Measurements from ENCODE around the gene NCAPG2.
"Not testable (repeated sequence)": the region's sequence is repeated elsewhere in the genome, so short reads cannot be mapped to it uniquely, and the experiment has no call there.

NCAPG2 gene

GRCh38 chr7:158684329-158684728 lies 20.3 kb downstream of the NCAPG2 start:
- TF ChIP-seq, protein P1, sequence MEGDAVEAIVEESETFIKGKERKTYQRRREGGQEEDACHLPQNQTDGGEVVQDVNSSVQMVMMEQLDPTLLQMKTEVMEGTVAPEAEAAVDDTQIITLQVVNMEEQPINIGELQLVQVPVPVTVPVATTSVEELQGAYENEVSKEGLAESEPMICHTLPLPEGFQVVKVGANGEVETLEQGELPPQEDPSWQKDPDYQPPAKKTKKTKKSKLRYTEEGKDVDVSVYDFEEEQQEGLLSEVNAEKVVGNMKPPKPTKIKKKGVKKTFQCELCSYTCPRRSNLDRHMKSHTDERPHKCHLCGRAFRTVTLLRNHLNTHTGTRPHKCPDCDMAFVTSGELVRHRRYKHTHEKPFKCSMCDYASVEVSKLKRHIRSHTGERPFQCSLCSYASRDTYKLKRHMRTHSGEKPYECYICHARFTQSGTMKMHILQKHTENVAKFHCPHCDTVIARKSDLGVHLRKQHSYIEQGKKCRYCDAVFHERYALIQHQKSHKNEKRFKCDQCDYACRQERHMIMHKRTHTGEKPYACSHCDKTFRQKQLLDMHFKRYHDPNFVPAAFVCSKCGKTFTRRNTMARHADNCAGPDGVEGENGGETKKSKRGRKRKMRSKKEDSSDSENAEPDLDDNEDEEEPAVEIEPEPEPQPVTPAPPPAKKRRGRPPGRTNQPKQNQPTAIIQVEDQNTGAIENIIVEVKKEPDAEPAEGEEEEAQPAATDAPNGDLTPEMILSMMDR (IDR thresholded peaks at IDR 0.05; ENCODE audit: low read depth, low read length): no peak
- H3K4me3 ChIP-seq (ENCODE audit: low read depth, low read length): no peak overlapping the region

DNA sequence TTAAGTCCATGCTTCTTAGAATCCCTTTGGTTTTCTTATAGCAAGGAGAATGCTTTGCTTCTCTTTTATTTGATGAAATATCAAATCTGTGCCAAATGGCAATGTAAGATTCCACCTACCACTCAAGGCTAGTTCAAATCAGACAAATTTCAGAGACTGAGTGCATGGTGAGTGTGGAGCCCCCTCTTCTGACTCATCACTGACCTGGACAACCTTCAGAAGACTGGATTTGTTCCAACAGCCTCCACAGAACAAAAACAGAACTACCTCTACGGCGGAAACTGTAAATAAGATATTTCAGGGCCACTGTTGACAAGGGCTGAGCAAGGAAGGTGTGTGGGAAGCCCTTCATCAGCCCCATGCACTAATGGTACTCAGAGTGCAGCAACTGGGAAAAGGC lies 21.1 kb downstream of the NCAPG2 start:
- no peak overlapping the region for H3K4me3 ChIP-seq (ENCODE audit: low read depth, low read length)
- TF ChIP-seq, protein P1 (IDR thresholded peaks at IDR 0.05; ENCODE audit: low read depth, low read length): no peak

GRCh38 chr7:158682456-158682855 lies 22.1 kb downstream of the NCAPG2 start:
- H3K4me3 ChIP-seq (ENCODE audit: low read depth, low read length): no peak overlapping the region
- TF ChIP-seq, protein P1 (IDR thresholded peaks at IDR 0.05; ENCODE audit: low read depth, low read length): no peak

GRCh38 chr7:158680754-158681153 lies 23.9 kb downstream of the NCAPG2 start:
- TF ChIP-seq, protein P1 (IDR thresholded peaks at IDR 0.05; ENCODE audit: low read depth, low read length): no peak
- H3K4me3 ChIP-seq (ENCODE audit: low read depth, low read length): no peak overlapping the region

DNA sequence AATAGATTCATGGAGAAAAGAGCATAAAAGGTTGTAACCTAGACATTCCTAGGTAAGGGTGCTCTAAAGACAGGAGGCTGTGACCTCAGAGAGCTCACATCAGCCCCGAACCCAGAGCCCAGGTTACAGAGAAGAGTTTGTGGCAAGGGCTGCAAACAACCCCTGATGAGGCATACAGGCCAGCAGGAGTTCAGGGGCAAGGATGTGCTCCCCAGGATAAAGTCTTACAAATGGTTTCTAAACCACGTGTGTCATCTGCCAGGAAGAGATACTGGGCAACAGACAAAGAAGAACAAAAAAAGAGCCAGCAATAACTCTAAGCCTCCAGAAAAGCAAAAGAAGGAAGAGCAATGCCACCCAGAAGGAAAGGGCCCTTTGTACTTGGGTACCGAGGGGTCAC lies 27.7 kb downstream of the NCAPG2 start:
- TF ChIP-seq, protein P1 (IDR thresholded peaks at IDR 0.05; ENCODE audit: low read depth, low read length): no peak
- H3K4me3 ChIP-seq (ENCODE audit: low read depth, low read length): no peak overlapping the region

DNA sequence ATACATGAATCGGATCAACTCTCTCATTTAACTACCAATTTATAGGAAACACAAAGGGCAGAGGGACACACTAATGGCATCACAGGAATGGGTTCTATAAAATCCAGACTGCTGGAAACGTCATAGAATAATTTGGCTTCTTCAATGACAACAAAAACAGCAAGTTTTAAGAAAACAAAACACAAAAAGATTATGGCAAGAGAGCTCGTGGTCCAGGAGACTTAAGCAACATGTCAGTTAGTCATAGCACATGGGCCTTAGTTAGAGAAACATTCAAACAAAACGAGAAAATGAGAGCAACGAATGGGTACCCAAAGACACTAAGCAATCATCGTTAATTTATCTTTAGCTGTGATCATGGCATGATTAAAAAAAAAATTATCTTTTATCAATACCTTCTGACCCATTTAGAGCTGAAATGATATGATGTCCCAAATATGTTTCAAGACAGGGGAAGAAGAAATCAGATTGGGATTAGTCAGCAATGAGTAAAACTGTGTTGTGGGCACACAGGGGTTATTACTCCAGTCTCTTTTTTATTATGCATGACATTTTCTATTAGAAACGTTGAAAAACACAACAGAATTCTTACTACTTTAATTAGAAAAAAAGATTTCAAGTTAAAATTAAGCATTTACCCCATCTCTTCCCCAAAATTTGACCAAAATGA lies 28.3 kb downstream of the NCAPG2 start:
- no peak overlapping the region for H3K4me3 ChIP-seq (ENCODE audit: low read depth, low read length)
- TF ChIP-seq, protein P1 (IDR thresholded peaks at IDR 0.05; ENCODE audit: low read depth, low read length): no peak

- TF ChIP-seq, protein P1 (IDR thresholded peaks at IDR 0.05; ENCODE audit: low read depth, low read length): no peak
- no peak overlapping the region for H3K4me3 ChIP-seq (ENCODE audit: low read depth, low read length)
Observed at GRCh38 chr7:158672975-158673374, 31.6 kb downstream of the NCAPG2 start.

DNA sequence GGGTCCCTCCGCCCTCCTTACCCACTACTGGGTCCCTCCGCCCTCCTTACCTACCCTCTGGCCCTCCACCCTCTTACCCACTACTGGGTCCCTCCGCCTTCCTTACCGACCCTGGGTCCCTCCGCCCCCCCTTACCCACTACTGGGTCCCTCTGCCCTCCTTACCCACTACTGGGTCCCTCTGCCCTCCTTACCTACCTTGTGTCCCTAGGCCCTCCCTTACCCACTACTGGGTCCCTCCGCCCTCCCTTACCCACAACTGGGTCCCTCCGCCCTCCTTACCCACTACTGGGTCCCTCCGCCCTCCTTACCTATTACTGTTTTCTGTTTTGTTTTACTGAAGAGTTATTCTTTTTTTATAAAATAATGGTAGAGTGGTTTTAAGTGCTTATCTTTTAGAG lies 36.5 kb downstream of the NCAPG2 start:
- not testable (repeated sequence) for H3K4me3 ChIP-seq (ENCODE audit: low read depth, low read length)

GRCh38 chr7:158666966-158667678 lies 37.5 kb downstream of the NCAPG2 start:
- not testable (repeated sequence) for H3K4me3 ChIP-seq (ENCODE audit: low read depth, low read length)

All from WI38 (cell line).